ENCODE data around the gene BICRA. TPM values are rescaled to one million over a fixed set of nuclear protein-coding genes. Genes with fewer than 3 reads are reported as not detected.
A peak's percentile ranks its signal among the peaks of the same experiment; 100 is the strongest.
"Not testable (repeated sequence)": the region's sequence is repeated elsewhere in the genome, so short reads cannot be mapped to it uniquely, and the experiment has no call there.

BICRA gene
- total RNA-seq, 1 experiment from 2014 or later = 34.3 TPM

GRCh38 chr19:47661611-47662010 is 52.7 kb downstream of the BICRA start:
- intact Hi-C loops (cut with micrococcal nuclease; ENCODE audit: unreplicated experiment) = no loop called here
- no peaks in the 10 kb centered on the region for H3K9me3 Mint-ChIP-seq (ENCODE audit: unreplicated experiment)
- DNase-seq = no peak
- TF ChIP-seq, protein P1, sequence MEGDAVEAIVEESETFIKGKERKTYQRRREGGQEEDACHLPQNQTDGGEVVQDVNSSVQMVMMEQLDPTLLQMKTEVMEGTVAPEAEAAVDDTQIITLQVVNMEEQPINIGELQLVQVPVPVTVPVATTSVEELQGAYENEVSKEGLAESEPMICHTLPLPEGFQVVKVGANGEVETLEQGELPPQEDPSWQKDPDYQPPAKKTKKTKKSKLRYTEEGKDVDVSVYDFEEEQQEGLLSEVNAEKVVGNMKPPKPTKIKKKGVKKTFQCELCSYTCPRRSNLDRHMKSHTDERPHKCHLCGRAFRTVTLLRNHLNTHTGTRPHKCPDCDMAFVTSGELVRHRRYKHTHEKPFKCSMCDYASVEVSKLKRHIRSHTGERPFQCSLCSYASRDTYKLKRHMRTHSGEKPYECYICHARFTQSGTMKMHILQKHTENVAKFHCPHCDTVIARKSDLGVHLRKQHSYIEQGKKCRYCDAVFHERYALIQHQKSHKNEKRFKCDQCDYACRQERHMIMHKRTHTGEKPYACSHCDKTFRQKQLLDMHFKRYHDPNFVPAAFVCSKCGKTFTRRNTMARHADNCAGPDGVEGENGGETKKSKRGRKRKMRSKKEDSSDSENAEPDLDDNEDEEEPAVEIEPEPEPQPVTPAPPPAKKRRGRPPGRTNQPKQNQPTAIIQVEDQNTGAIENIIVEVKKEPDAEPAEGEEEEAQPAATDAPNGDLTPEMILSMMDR (IDR thresholded peaks at IDR 0.05; ENCODE audit: insufficient read depth in 1 of 2, low read depth in 1 of 2, low read length in 1 of 2, severe bottlenecking in 1 of 2, unreplicated experiment in 1 of 2) = no peak
- no peaks in the 10 kb centered on the region for H3K27me3 ChIP-seq (replicated peaks; ENCODE audit: control insufficient read depth, insufficient read depth, low read length)
- POLR2A ChIA-PET = interaction anchor here (0.6 kb wide), 2 partner anchors 29 to 38 kb away, joined by 3 to 4 read pairs; no protein-coding TSS in a partner anchor
- no peaks in the 10 kb centered on the region for H3K36me3 ChIP-seq (ENCODE audit: control insufficient read depth, insufficient read depth, low read length)
- H3K4me3 Mint-ChIP-seq (ENCODE audit: unreplicated experiment) = peak overlapping the region; percentile 68
- CTCF ChIA-PET = no interaction called here
- H3K27ac Mint-ChIP-seq (ENCODE audit: unreplicated experiment) = peak overlapping the region; percentile 94
- peaks cover 59% of the 10 kb centered on the region for H3K4me1 Mint-ChIP-seq (ENCODE audit: low read depth, unreplicated experiment)
- no peaks in the 10 kb centered on the region for H3K9me3 ChIP-seq
- H3K4me3 ChIP-seq (ENCODE audit: low read depth, low read length) = no peak overlapping the region
- peaks cover 96% of the 10 kb centered on the region for H3K4me1 ChIP-seq
- H3K36me3 Mint-ChIP-seq (ENCODE audit: insufficient read depth, unreplicated experiment) = peaks cover 88% of the 10 kb centered on the region
- H3K27me3 Mint-ChIP-seq (ENCODE audit: insufficient read depth, unreplicated experiment) = no peaks in the 10 kb centered on the region
- no TSS peak for BruUV-seq (replicated peaks)

- H3K9me3 Mint-ChIP-seq (ENCODE audit: unreplicated experiment) = no peaks in the 10 kb centered on the region
- peaks cover 87% of the 10 kb centered on the region for H3K36me3 Mint-ChIP-seq (ENCODE audit: insufficient read depth, unreplicated experiment)
- no peaks in the 10 kb centered on the region for H3K27me3 ChIP-seq (replicated peaks; ENCODE audit: control insufficient read depth, insufficient read depth, low read length)
- POLR2A ChIA-PET = interaction anchor here (1.3 to 2.9 kb wide), 3 partner anchors 15 to 39 kb away, joined by 10 to 15 read pairs (median 14); no protein-coding TSS in a partner anchor
- H3K9me3 ChIP-seq = no peaks in the 10 kb centered on the region
- TF ChIP-seq, protein P1 (IDR thresholded peaks at IDR 0.05; ENCODE audit: insufficient read depth in 1 of 2, low read depth in 1 of 2, low read length in 1 of 2, severe bottlenecking in 1 of 2, unreplicated experiment in 1 of 2) = no peak
- H3K27me3 Mint-ChIP-seq (ENCODE audit: insufficient read depth, unreplicated experiment) = no peaks in the 10 kb centered on the region
- peak overlapping the region; percentile 94 for H3K27ac Mint-ChIP-seq (ENCODE audit: unreplicated experiment)
- no peak overlapping the region for H3K4me3 ChIP-seq (ENCODE audit: low read depth, low read length)
- no TSS peak for BruUV-seq (replicated peaks)
- CTCF ChIA-PET = interaction anchor here (1.1 to 1.9 kb wide), 2 partner anchors 15 to 44 kb away, joined by 4 to 10 read pairs; no protein-coding TSS in a partner anchor
- intact Hi-C loops (cut with micrococcal nuclease; ENCODE audit: unreplicated experiment) = loop anchor here (1.0 kb wide), 1 partner anchor 39 kb away; no protein-coding TSS in a partner anchor
- H3K4me1 ChIP-seq = peaks cover 96% of the 10 kb centered on the region
- H3K36me3 ChIP-seq (ENCODE audit: control insufficient read depth, insufficient read depth, low read length) = no peaks in the 10 kb centered on the region; the same call in 1 of the 2 replicates
- H3K4me3 Mint-ChIP-seq (ENCODE audit: unreplicated experiment) = peak overlapping the region; percentile 53
- H3K4me1 Mint-ChIP-seq (ENCODE audit: low read depth, unreplicated experiment) = peaks cover 71% of the 10 kb centered on the region
- peak in 1 of 2 experiments; percentile 77 for DNase-seq
These were observed 54.5 kb downstream of the BICRA start for GRCh38 chr19:47663435-47663910.

- Mint-ChIP-seq H3K4me1 (ENCODE audit: low read depth, unreplicated experiment) (peaks cover 64% of the 10 kb centered on the region), H3K36me3 (ENCODE audit: insufficient read depth, unreplicated experiment) (peaks cover 81% of the 10 kb centered on the region), H3K27me3 (ENCODE audit: insufficient read depth, unreplicated experiment) (no peaks in the 10 kb centered on the region), H3K27ac (ENCODE audit: unreplicated experiment) (peak overlapping the region; percentile 94), H3K4me3 (ENCODE audit: unreplicated experiment) (peak overlapping the region; percentile 53), H3K9me3 (ENCODE audit: unreplicated experiment) (no peaks in the 10 kb centered on the region)
- Histone ChIP-seq H3K36me3 (ENCODE audit: control insufficient read depth, insufficient read depth, low read length) (no peaks in the 10 kb centered on the region; the same call in 1 of the 2 replicates), H3K9me3 (no peaks in the 10 kb centered on the region), H3K4me3 (ENCODE audit: low read depth, low read length) (no peak overlapping the region), H3K4me1 (peaks cover 93% of the 10 kb centered on the region), H3K27me3 (replicated peaks; ENCODE audit: control insufficient read depth, insufficient read depth, low read length) (no peaks in the 10 kb centered on the region)
- intact Hi-C loops (cut with micrococcal nuclease; ENCODE audit: unreplicated experiment) = loop anchor here (1.0 kb wide), 1 partner anchor 40 kb away; no protein-coding TSS in a partner anchor
- ChIA-PET CTCF (interaction anchor here (1.9 kb wide), 1 partner anchor 16 kb away, joined by 10 read pairs; no protein-coding TSS in a partner anchor), POLR2A (interaction anchor here (0.7 to 2.9 kb wide), 4 partner anchors 16 to 64 kb away, joined by 3 to 15 read pairs (median 8); no protein-coding TSS in a partner anchor)
- DNase-seq = peak; percentile 73
- TF ChIP-seq, protein P1 (IDR thresholded peaks at IDR 0.05; ENCODE audit: insufficient read depth in 1 of 2, low read depth in 1 of 2, low read length in 1 of 2, severe bottlenecking in 1 of 2, unreplicated experiment in 1 of 2) = no peak
- BruUV-seq (replicated peaks) = no TSS peak
These were observed 55.2 kb downstream of the BICRA start for GRCh38 chr19:47663911-47664771.

DNA sequence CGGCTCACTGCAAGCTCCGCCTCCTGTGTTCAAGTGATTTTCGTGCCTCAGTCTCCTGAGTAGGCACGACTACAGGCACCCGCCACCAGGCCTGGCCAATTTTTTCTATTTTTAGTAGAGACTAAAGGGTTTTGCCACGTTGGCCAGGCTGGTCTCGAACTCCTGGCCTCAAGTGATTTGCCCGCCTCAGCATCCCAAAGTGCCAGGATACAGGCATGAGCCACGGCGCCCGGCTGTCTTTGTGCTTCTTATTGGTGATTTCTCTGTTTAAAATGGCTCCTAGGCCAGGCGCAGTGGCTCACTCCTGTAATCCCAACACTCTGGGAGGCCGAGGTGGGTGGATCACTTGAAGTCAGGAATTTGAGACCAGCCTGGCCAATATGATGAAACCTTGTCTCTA is 59.6 kb downstream of the BICRA start:
- BruUV-seq (replicated peaks); H3K27me3 Mint-ChIP-seq (ENCODE audit: insufficient read depth, unreplicated experiment); H3K4me3 ChIP-seq (ENCODE audit: low read depth, low read length); H3K9me3 ChIP-seq; H3K4me3 Mint-ChIP-seq (ENCODE audit: unreplicated experiment); intact Hi-C loops (cut with micrococcal nuclease; ENCODE audit: unreplicated experiment); H3K9me3 Mint-ChIP-seq (ENCODE audit: unreplicated experiment); DNase-seq; H3K36me3 ChIP-seq (ENCODE audit: control insufficient read depth, insufficient read depth, low read length); H3K27me3 ChIP-seq (replicated peaks; ENCODE audit: control insufficient read depth, insufficient read depth, low read length): not testable (repeated sequence)
- CTCF ChIA-PET = interaction anchor here (0.8 to 1.6 kb wide), 3 partner anchors 10 to 128 kb away, joined by 3 to 7 read pairs (median 3); no protein-coding TSS in a partner anchor
- POLR2A ChIA-PET = interaction anchor here (1.9 to 3.0 kb wide), 2 partner anchors 44 to 424 kb away, joined by 5 to 31 read pairs; no protein-coding TSS in a partner anchor
- peaks cover 49% of the 10 kb centered on the region for H3K4me1 ChIP-seq
- peaks cover 30% of the 10 kb centered on the region for H3K4me1 Mint-ChIP-seq (ENCODE audit: low read depth, unreplicated experiment)
- peak overlapping the region; percentile 88 for H3K27ac Mint-ChIP-seq (ENCODE audit: unreplicated experiment)
- peaks cover 68% of the 10 kb centered on the region for H3K36me3 Mint-ChIP-seq (ENCODE audit: insufficient read depth, unreplicated experiment)

Data from Caco-2 (cell line).